Limb (tissue), 2 donors: ENCODE results near the gene CCDC154.
"Not testable (repeated sequence)": the region's sequence is repeated elsewhere in the genome, so short reads cannot be mapped to it uniquely, and the experiment has no call there.

ENCODE experiments used
- DNase-seq, 2 donors: peaks; one replicate each; pipeline ENCODE4 v3.0.0-alpha.2; 2016; ENCODE audit errors: extremely low spot score in 2 of 2

Gene CCDC154

GRCh38 chr16:1455190-1456171 is 11.1 kb upstream of the CCDC154 start:
- no peak for DNase-seq

GRCh38 chr16:1454561-1454960 is 10.2 kb upstream of the CCDC154 start:
- no peak for DNase-seq

GRCh38 chr16:1453316-1453715 is 9.0 kb upstream of the CCDC154 start:
- no peak for DNase-seq

- no peak for DNase-seq
Observed at GRCh38 chr16:1452530-1452929, 8.2 kb upstream of the CCDC154 start.

- no peak for DNase-seq
Observed at GRCh38 chr16:1451702-1452392, 7.5 kb upstream of the CCDC154 start.

GRCh38 chr16:1450841-1451240 is 6.5 kb upstream of the CCDC154 start:
- DNase-seq, result no peak

GRCh38 chr16:1450218-1450617 is 5.9 kb upstream of the CCDC154 start:
- no peak for DNase-seq

GRCh38 chr16:1449201-1449788 is 4.9 kb upstream of the CCDC154 start:
- no peak for DNase-seq

- DNase-seq, result no peak
Observed at GRCh38 chr16:1448536-1449116, 4.3 kb upstream of the CCDC154 start.

- DNase-seq, result no peak
Observed at GRCh38 chr16:1447965-1448364, 3.6 kb upstream of the CCDC154 start.

- DNase-seq, result no peak
Observed at GRCh38 chr16:1446296-1447080, 2.1 kb upstream of the CCDC154 start.

GRCh38 chr16:1445518-1446203 is 1.3 kb upstream of the CCDC154 start:
- no peak for DNase-seq

- DNase-seq, result no peak
Observed at GRCh38 chr16:1444730-1445517, 568 bp upstream of the CCDC154 start.

GRCh38 chr16:1443403-1443973 is 868 bp downstream of the CCDC154 start:
- no peak for DNase-seq

- DNase-seq, result no peak
Observed at GRCh38 chr16:1442697-1443096, 1.7 kb downstream of the CCDC154 start.

GRCh38 chr16:1441391-1441829 is 2.9 kb downstream of the CCDC154 start:
- no peak for DNase-seq

GRCh38 chr16:1439699-1440074 is 4.7 kb downstream of the CCDC154 start:
- not testable (repeated sequence) for DNase-seq

GRCh38 chr16:1439058-1439698 is 5.2 kb downstream of the CCDC154 start:
- DNase-seq, result no peak
